BLaER1 treated with 17β-estradiol and CSF1 and Interleukin-3, amounts not matched to agents 10 nM and 100 nM (cell line): ENCODE data around the gene SIPA1L3.
A peak's percentile ranks its signal among the peaks of the same experiment; 100 is the strongest.
"Not testable (repeated sequence)": the region's sequence is repeated elsewhere in the genome, so short reads cannot be mapped to it uniquely, and the experiment has no call there.

Source experiments
- H3K27ac ChIP-seq, 11 experiments: shearing (Covaris generic); formaldehyde crosslinking; 2 replicates each; pipeline ENCODE4 v1.8.1; 2022
- H3K27me3 ChIP-seq, 11 experiments: shearing (Covaris generic); formaldehyde crosslinking; 2 replicates each; pipeline ENCODE4 v1.8.1; 2022
- H3K36me3 ChIP-seq, 11 experiments: shearing (Covaris generic); formaldehyde crosslinking; 2 replicates each; pipeline ENCODE4 v1.8.1; 2022
- H3K4me1 ChIP-seq, 10 experiments: shearing (Covaris generic); formaldehyde crosslinking; 2 replicates each; pipeline ENCODE4 v1.8.1; 2022
- H3K4me2 ChIP-seq, 11 experiments: shearing (Covaris generic); formaldehyde crosslinking; 2 replicates each; pipeline ENCODE4 v1.8.1; 2022
- H3K4me3 ChIP-seq, 10 experiments: shearing (Covaris generic); formaldehyde crosslinking; 2 replicates each; pipeline ENCODE4 v1.8.1; 2022
- H3K9ac ChIP-seq, 11 experiments: shearing (Covaris generic); formaldehyde crosslinking; 2 replicates each; pipeline ENCODE4 v1.8.1; 2022
- H3K9me3 ChIP-seq, 11 experiments: shearing (Covaris generic); formaldehyde crosslinking; replicated peaks in 1 of 11; 2 replicates each; pipeline ENCODE4 v1.8.1; 2022
- H4K20me1 ChIP-seq, 11 experiments: shearing (Covaris generic); formaldehyde crosslinking; 2 replicates each; pipeline ENCODE4 v1.8.1; 2022
- Cebpa-rat ChIP-seq, 11 experiments: shearing (Covaris generic); IDR thresholded peaks; 2 replicates each; pipeline ENCODE4 v1.8.1; 2022

The SIPA1L3 gene

GRCh38 chr19:38060331-38060730, 153.3 kb downstream of the SIPA1L3 start:
- no peaks in the 10 kb centered on the region for H4K20me1 ChIP-seq
- peak overlapping the region in 8 of 11 experiments; percentile 5 to 52 (median 45); a peak in 11 of 22 replicates for H3K9ac ChIP-seq
- H3K36me3 ChIP-seq = 0 out of 22 replicates have a peak, but pooled peaks cover 0 to 3% (median 0%) of the 10 kb centered on the region in 11 experiments
- peak overlapping the region; percentile 71 to 90 (median 80); a peak in 21 of 22 replicates for H3K4me2 ChIP-seq
- no peaks in the 10 kb centered on the region for H3K9me3 ChIP-seq
- H3K4me3 ChIP-seq = no peak overlapping the region
- peak overlapping the region in 9 of 11 experiments; percentile 10 to 87 (median 73); a peak in 16 of 22 replicates for H3K27ac ChIP-seq
- peaks cover 32 to 85% (median 66%) of the 10 kb centered on the region in 10 experiments for H3K4me1 ChIP-seq
- TF ChIP-seq Cebpa-rat (IDR thresholded peaks at IDR 0.05) = no peak
- H3K27me3 ChIP-seq = no peaks in the 10 kb centered on the region

GRCh38 chr19:38061294-38061693, 154.3 kb downstream of the SIPA1L3 start:
- Histone ChIP-seq H3K4me1 (peaks cover 28 to 75% (median 58%) of the 10 kb centered on the region in 10 experiments), H3K9ac (no peak overlapping the region), H3K27me3 (no peaks in the 10 kb centered on the region), H3K4me3 (no peak overlapping the region), H3K9me3 (no peaks in the 10 kb centered on the region), H3K27ac (peak overlapping the region in 5 of 11 experiments; percentile 1 to 87 (median 77); a peak in 7 of 22 replicates), H4K20me1 (no peaks in the 10 kb centered on the region), H3K36me3 (no peaks in the 10 kb centered on the region), H3K4me2 (peak overlapping the region in 2 of 11 experiments; percentile 75 to 79; a peak in 1 of 22 replicates)
- no peak for TF ChIP-seq Cebpa-rat (IDR thresholded peaks at IDR 0.05)

GRCh38 chr19:38062959-38063761, 156.2 kb downstream of the SIPA1L3 start:
- TF ChIP-seq Cebpa-rat (IDR thresholded peaks at IDR 0.05) = no peak
- Histone ChIP-seq H4K20me1 (no peaks in the 10 kb centered on the region), H3K9ac (peak overlapping the region in 6 of 11 experiments; percentile 7 to 44 (median 14); a peak in 6 of 22 replicates)

GRCh38 chr19:38063928-38064327, 156.9 kb downstream of the SIPA1L3 start:
- H3K27me3 ChIP-seq = no peaks in the 10 kb centered on the region
- peak overlapping the region in 6 of 11 experiments; percentile 7 to 44 (median 14); a peak in 5 of 22 replicates for H3K9ac ChIP-seq

More at GRCh38 chr19:38062959-38063761, 156.2 kb downstream of the SIPA1L3 start:
- Histone ChIP-seq H3K27me3 (no peaks in the 10 kb centered on the region), H3K27ac (peak overlapping the region in 8 of 11 experiments; percentile 20 to 52 (median 39); a peak in 13 of 22 replicates), H3K9me3 (no peaks in the 10 kb centered on the region), H3K4me3 (no peak overlapping the region), H3K4me2 (peak overlapping the region in 4 of 11 experiments; percentile 1 to 35 (median 12); a peak in 3 of 22 replicates), H3K36me3 (no peaks in the 10 kb centered on the region), H3K4me1 (peaks cover 23 to 59% (median 44%) of the 10 kb centered on the region in 10 experiments)

GRCh38 chr19:38064661-38065425, 157.8 kb downstream of the SIPA1L3 start:
- no peaks in the 10 kb centered on the region for H3K36me3 ChIP-seq
- no peak overlapping the region for H3K9ac ChIP-seq
- no peak overlapping the region for H3K27ac ChIP-seq
- peaks cover 6 to 42% (median 27%) of the 10 kb centered on the region in 10 experiments for H3K4me1 ChIP-seq
- no peak overlapping the region for H3K4me3 ChIP-seq
- H3K4me2 ChIP-seq = no peak overlapping the region
- H3K9me3 ChIP-seq = no peaks in the 10 kb centered on the region
- H3K27me3 ChIP-seq = no peaks in the 10 kb centered on the region
- no peaks in the 10 kb centered on the region for H4K20me1 ChIP-seq
- no peak for TF ChIP-seq Cebpa-rat (IDR thresholded peaks at IDR 0.05)

More at GRCh38 chr19:38063928-38064327, 156.9 kb downstream of the SIPA1L3 start:
- Histone ChIP-seq H3K4me3 (no peak overlapping the region), H3K4me1 (peaks cover 15 to 51% (median 36%) of the 10 kb centered on the region in 10 experiments), H3K4me2 (peak overlapping the region in 4 of 11 experiments; percentile 1 to 35 (median 12); a peak in 3 of 22 replicates), H4K20me1 (no peaks in the 10 kb centered on the region), H3K27ac (peak overlapping the region in 8 of 11 experiments; percentile 13 to 52 (median 39); a peak in 14 of 22 replicates), H3K9me3 (no peaks in the 10 kb centered on the region), H3K36me3 (no peaks in the 10 kb centered on the region)
- TF ChIP-seq Cebpa-rat (IDR thresholded peaks at IDR 0.05) = no peak

- not testable (repeated sequence) for H3K4me2 ChIP-seq, H3K27me3 ChIP-seq, H3K4me3 ChIP-seq, H4K20me1 ChIP-seq, H3K36me3 ChIP-seq, H3K9me3 ChIP-seq, H3K9ac ChIP-seq, H3K27ac ChIP-seq
- peaks cover 0 to 36% (median 18%) of the 10 kb centered on the region in 10 experiments; a peak in 15 of 20 replicates for H3K4me1 ChIP-seq
Measured at GRCh38 chr19:38065775-38066174, 158.8 kb downstream of the SIPA1L3 start.

GRCh38 chr19:38068826-38069225, 161.8 kb downstream of the SIPA1L3 start:
- 0 out of 22 replicates have a peak, but pooled peaks cover 0 to 4% (median 0%) of the 10 kb centered on the region in 11 experiments for H3K9me3 ChIP-seq
- H3K27ac ChIP-seq = 0 out of 22 replicates have a peak overlapping the region, but pooled peaks of 1 of the 11 experiments have one; percentile 7
- H3K4me2 ChIP-seq = no peak overlapping the region
- no peak overlapping the region for H3K4me3 ChIP-seq
- no peaks in the 10 kb centered on the region for H3K27me3 ChIP-seq
- no peak overlapping the region for H3K9ac ChIP-seq
- peaks cover 0 to 6% (median 0%) of the 10 kb centered on the region in 11 experiments; a peak in 2 of 22 replicates for H3K36me3 ChIP-seq
- peaks cover 0 to 27% (median 15%) of the 10 kb centered on the region in 10 experiments; a peak in 16 of 20 replicates for H3K4me1 ChIP-seq
- TF ChIP-seq Cebpa-rat (IDR thresholded peaks at IDR 0.05) = no peak
- H4K20me1 ChIP-seq = no peaks in the 10 kb centered on the region; a peak in 1 of 22 replicates

- no peak overlapping the region; a peak in 1 of 22 replicates for H3K9ac ChIP-seq
Measured at GRCh38 chr19:38070573-38070972, 163.6 kb downstream of the SIPA1L3 start.

GRCh38 chr19:38071054-38071453, 164.0 kb downstream of the SIPA1L3 start:
- not testable (repeated sequence) for H3K9ac ChIP-seq, H3K4me2 ChIP-seq
- peak overlapping the region in 4 of 11 experiments; percentile 27 to 40 (median 33); a peak in 5 of 22 replicates for H3K27ac ChIP-seq

More at GRCh38 chr19:38070573-38070972, 163.6 kb downstream of the SIPA1L3 start:
- no peak overlapping the region for H3K4me2 ChIP-seq
- no peak overlapping the region for H3K4me3 ChIP-seq
- 0 out of 22 replicates have a peak, but pooled peaks cover 0 to 4% (median 0%) of the 10 kb centered on the region in 11 experiments for H3K9me3 ChIP-seq
- H3K27me3 ChIP-seq = no peaks in the 10 kb centered on the region
- peaks cover 0 to 6% (median 0%) of the 10 kb centered on the region in 11 experiments; a peak in 2 of 22 replicates for H3K36me3 ChIP-seq
- TF ChIP-seq Cebpa-rat (IDR thresholded peaks at IDR 0.05) = no peak
- peaks cover 0 to 36% (median 27%) of the 10 kb centered on the region in 10 experiments; a peak in 16 of 20 replicates for H3K4me1 ChIP-seq
- peak overlapping the region in 4 of 11 experiments; percentile 27 to 40 (median 33); a peak in 5 of 22 replicates for H3K27ac ChIP-seq
- no peaks in the 10 kb centered on the region; a peak in 1 of 22 replicates for H4K20me1 ChIP-seq

More at GRCh38 chr19:38071054-38071453, 164.0 kb downstream of the SIPA1L3 start:
- not testable (repeated sequence) for H3K36me3 ChIP-seq, H3K4me3 ChIP-seq, H4K20me1 ChIP-seq, H3K9me3 ChIP-seq, H3K27me3 ChIP-seq
- H3K4me1 ChIP-seq = peaks cover 0 to 41% (median 32%) of the 10 kb centered on the region in 10 experiments; a peak in 16 of 20 replicates
